NCI-H345 treated with DMSO at 0.1 percent for 48 hours (cell line): ENCODE results near the gene SRA1.

Experiments
- DNase-seq: peaks from one replicate; lab custom pipeline; 2025; ENCODE audit not compliant: unreplicated experiment; lab: John Stamatoyannopoulos, UW

The SRA1 gene

GRCh38 chr5:140570488-140570887 is 13.2 kb upstream of the SRA1 start:
- DNase-seq: no peak

GRCh38 chr5:140570058-140570457 is 12.8 kb upstream of the SRA1 start:
- DNase-seq: no peak

GRCh38 chr5:140569197-140569596 is 11.9 kb upstream of the SRA1 start:
- no peak for DNase-seq

GRCh38 chr5:140568443-140569063 is 11.3 kb upstream of the SRA1 start:
- DNase-seq: no peak

- no peak for DNase-seq
Observed at GRCh38 chr5:140567871-140568270, 10.6 kb upstream of the SRA1 start.

- DNase-seq: no peak
Observed at GRCh38 chr5:140567136-140567818, 10.0 kb upstream of the SRA1 start.

- DNase-seq: no peak
Observed at GRCh38 chr5:140566665-140567064, 9.4 kb upstream of the SRA1 start.

- DNase-seq: no peak
Observed at GRCh38 chr5:140565780-140566095, 8.5 kb upstream of the SRA1 start.

- no peak for DNase-seq
Observed at GRCh38 chr5:140565024-140565779, 7.9 kb upstream of the SRA1 start.

GRCh38 chr5:140564196-140565023 is 7.1 kb upstream of the SRA1 start, which contains the start of the genes APBB3 and SLC35A4:
TSS of gene APBB3 (minus strand) at chr5:140564598. CDS start at chr5:140564245, 353 bp downstream.
TSS of gene SLC35A4 (plus strand) at chr5:140564828. CDS start at chr5:140567170, 2,342 bp downstream.
- DNase-seq: peak; percentile 97

- no peak for DNase-seq
Observed at GRCh38 chr5:140563596-140563995, 6.3 kb upstream of the SRA1 start.

- DNase-seq: no peak
Observed at GRCh38 chr5:140561753-140562523, 4.7 kb upstream of the SRA1 start.

GRCh38 chr5:140560227-140560626 is 3.0 kb upstream of the SRA1 start:
- DNase-seq: no peak

GRCh38 chr5:140558542-140558941 is 1.3 kb upstream of the SRA1 start:
- DNase-seq: no peak

- no peak for DNase-seq
Observed at GRCh38 chr5:140557965-140558364, 692 bp upstream of the SRA1 start.

GRCh38 chr5:140556438-140556837 is 835 bp downstream of the SRA1 start:
- no peak for DNase-seq

- no peak for DNase-seq
Observed at GRCh38 chr5:140555747-140556312, 1.4 kb downstream of the SRA1 start.

- DNase-seq: no peak
Observed at GRCh38 chr5:140554454-140554853, 2.8 kb downstream of the SRA1 start.

GRCh38 chr5:140553657-140554056 is 3.6 kb downstream of the SRA1 start:
- no peak for DNase-seq

- no peak for DNase-seq
Observed at GRCh38 chr5:140551872-140552271, 5.4 kb downstream of the SRA1 start.
